ENCODE data around the gene TXNRD3.
A peak's percentile ranks its signal among the peaks of the same experiment; 100 is the strongest.

Gene TXNRD3

DNA sequence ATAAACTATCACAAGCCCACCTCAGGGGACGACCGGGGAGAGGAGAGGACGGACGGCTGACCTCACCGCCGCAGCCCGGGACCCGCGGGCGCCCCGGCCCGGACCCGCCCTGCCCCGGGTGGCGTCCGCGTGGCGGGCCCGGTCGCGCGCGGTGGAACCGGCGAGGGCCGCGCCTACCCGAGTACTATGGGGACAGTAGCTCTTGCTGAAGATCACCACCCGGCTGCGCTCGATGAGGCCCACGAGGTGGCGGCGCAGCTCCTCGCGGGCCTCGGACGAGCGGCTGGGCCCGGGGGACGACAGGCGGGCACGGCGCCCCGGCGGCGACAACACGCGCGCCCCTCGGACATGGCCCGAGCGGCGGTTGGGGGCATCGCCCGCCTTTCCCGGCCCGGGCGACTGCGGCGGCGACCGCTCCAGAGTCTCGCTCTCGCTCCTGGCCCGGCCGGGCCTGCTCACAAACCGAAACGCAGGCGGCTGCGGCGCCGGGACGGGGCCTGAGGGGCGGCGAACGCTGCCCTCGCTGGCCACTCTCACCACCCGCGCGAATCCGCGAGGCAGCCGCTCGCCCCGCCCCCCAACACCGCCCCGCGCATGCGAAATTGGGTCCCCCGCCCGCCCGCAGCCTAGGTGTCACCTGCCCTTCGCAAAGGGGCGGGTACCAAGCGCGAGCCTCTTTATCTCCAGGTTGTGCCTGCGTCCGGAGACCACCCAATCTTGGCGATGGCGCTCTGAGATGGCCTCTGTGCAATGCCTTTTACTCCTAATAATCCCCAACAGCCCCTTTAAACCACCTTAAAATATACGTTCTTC lies at the start of gene TXNRD3:
Gene TXNRD3 (minus strand): TSS at position 554 of the 813 bp plus-strand sequence.
- peak; percentile 91 for DNase-seq (ENCODE audit: low read depth, low spot score)

DNA sequence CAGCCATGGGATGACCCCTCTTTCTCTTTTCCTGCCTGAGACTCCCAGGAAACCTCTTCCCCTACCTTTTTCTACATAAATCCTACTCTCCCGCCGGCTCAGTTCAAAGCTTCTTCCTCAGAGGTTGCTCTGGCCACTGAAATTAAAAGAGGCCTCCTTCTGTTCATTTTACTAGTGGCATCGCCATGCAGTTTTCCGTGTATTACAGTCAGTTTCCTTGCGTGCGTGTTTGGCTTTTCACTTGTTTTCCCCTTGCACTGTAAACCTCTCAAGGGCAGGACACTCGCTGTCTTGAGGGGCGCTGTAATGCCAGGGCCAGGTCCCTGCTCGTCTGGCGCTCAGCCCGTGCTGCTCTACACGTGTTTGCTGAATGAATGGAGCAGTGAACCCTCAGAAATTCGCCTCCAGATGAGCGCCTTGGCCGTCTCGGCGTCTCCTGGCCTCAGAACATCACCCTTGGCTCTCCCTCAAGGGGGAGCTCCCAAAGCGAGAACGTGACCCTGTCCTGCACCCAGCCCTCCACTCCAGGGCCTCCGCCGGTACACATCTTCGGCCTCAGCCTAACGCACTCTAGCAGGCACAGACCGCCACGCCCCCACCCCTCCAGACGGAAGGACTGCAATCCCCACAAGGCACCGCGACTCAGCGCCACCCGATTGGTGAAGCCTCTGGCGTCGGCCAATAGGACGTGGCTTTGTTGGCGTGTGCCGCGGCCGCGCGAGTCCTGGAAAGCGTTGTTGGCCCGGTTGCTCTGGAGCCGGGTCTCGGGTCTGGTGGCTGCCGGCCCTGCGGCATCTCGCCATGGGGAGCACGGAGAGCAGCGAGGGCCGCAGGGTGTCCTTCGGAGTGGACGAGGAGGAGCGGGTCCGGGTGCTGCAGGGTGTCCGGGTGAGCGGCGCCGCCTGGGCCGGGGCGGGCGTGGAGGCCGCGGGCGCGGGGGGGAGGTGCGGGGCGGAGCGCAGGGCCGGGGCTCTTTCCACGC lies 48.9 kb upstream of the TXNRD3 start, which contains the start of gene CHCHD6:
Gene CHCHD6 (plus strand): TSS at position 729 of the 982 bp plus-strand sequence. CDS start 73 bp downstream, at position 802.
- peak; percentile 98 for DNase-seq (ENCODE audit: low read depth, low spot score)

DNA sequence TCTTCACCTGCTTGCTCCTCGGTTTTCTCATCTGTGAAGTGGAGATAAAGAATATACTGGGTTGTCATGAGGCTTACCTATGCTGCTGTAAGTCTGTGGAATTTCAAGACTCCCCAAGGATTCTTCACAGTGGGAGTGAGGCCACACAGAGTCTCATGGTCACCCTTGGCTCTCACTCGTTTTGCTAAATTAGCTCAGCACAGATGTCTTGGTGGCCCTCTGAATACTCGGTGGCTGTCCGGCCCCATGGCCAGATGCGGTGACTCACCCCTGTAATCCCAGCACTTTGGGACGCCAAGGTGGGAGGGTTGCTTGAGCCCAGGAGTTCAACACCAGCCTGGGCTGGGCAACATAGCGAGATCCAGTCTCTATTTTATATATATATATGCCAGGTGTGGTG lies 44.1 kb upstream of the TXNRD3 start:
- DNase-seq (ENCODE audit: low read depth, low spot score): no peak

DNA sequence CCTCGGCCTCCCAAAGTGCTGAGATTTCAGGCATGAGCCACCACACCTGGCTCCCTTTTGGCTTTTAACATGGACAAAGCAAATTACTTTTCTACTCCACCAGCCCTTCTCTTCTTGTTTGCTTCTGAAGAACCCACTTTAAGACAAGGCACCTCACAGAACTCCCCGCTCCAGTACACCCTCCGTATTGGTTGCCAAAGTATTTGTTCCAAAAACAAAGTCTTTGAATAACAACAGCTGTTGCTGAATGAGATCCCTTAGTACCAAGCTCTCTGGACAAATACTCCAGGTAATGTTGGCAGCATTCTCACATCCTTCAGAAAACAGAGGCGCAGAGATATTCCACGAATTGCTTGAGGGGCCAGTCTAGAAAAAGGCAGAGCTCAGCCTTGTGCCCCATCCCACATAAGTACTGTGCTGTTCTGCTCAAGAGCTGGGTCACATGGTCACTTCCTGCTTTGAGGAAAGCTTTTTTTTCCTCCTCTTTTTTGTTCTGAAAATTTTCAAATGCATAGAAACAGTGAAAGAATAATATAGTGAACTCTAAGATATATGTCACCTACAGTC lies 41.9 kb upstream of the TXNRD3 start:
- DNase-seq (ENCODE audit: low read depth, low spot score): no peak

DNA sequence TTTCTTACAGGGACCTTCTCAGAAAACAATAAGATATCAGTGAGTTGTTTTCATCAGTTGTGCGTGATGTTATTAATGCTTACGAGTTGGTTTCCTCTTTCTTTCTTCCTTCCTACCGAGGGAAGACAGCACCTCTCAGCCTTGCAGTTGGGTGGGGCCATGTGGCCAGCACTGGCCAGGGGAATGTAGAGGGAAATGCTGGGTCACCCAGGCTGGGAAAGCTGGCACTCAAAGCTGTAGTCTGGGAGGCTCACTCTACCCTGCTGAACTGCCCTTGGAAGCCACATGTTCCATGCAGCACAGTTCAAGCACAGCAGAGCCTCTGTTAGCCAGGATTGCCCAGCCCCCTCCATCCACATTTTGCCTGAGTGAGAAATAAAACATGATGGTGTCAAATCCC lies 39.0 kb upstream of the TXNRD3 start:
- DNase-seq (ENCODE audit: low read depth, low spot score): no peak

DNA sequence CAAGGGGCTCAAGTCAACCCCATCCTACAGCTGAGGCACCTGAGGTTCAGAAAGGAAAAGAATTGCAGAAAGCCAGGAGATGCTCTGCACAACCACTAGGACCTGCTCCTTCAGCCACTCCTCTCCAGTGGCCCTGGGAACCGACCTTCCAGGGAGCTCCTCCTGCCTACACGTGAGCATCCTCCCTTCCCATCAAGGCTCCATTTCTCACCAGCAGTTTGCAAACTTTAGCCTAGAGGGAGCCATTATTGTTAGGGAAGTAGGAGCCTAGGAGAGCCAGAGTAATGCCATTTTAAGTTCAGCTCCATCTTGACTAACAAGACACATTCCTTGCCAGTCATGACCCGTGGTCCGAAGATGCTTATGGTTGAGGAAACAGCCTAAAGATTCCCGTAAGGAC lies 37.9 kb upstream of the TXNRD3 start:
- no peak for DNase-seq (ENCODE audit: low read depth, low spot score)

DNA sequence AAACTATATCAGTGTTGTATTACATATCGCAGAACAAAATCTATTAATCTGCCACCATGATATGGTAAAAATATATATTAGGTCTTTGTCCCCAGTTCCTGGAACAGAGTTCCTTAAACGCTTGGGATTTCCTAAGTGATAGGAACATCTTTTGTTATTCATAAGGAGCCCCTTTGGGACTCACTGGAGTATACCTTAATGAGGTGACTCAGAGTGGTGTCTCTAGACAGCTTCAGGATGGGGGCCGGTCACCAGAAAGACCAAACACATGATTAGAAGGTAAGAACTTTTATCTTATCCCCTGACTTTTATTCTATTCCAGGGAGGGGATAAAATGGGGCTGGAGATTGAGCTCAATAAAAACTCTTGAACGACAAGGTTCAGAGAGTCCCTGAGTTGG lies 36.8 kb upstream of the TXNRD3 start:
- peak; percentile 46 for DNase-seq (ENCODE audit: low read depth, low spot score)

DNA sequence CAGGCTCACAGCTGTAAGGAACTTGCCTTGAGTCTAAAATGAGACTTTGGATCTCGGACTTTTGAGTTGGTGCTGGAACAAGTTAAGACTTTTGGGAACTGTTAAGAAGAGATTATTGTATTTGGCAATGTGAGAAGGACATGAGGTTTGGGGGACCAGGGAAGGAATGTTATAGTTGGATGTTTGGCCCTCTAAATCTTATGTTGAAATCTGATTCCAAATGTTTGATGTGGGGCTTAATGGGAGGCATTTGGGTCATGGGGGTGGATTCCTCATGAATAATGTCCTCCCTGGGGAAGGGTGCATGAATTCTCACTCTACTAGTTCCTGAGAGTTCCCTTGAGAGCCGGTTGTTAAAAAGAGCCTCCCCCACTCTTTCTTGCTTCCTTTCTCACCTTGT lies 30.6 kb upstream of the TXNRD3 start:
- peak; percentile 70 for DNase-seq (ENCODE audit: low read depth, low spot score)

DNA sequence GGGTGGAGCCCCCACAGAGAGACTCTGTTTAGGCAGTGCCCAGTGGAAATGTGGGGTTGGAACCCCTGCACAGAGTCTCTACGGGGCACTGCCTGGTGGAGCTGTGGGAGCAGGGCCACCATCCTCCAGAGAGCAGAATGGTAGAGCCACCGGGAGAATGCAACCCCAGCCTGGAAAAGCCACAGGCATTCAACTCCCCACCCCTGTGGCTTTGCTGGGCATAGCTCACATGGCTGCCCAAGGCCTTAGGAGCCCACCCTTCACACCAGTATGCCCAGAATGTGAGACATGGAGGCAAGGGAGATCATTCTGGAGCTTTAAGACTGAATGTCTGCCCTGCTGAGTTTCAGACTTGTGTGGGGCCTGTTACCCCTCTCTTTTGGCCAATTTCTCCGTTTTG lies 30.1 kb upstream of the TXNRD3 start:
- peak; percentile 90 for DNase-seq (ENCODE audit: low read depth, low spot score)

DNA sequence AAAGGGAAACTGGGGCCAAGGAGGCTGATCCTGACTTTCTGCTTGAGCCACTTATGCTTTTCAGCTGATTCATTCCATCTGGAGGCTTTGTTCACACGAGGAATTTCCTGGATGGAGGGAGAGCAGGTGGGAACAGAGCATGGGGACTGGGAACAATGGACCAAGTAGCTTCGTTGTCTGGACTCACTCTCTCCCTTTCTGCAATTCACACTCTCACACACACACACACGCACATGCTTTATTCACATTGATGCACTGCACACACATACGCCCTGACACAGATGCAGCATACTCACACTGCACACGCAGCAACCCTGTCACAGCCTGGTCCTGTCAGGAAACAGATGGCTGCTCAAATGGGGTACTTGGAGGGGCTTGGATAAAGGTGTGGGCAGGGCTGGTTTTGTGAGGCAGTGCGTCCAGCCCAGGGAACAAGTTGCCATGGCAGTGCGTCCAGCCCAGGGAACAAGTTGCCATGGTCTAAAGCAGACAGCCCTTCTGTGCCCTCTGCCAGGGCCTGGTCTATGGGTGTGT lies 29.4 kb upstream of the TXNRD3 start:
- peak; percentile 76 for DNase-seq (ENCODE audit: low read depth, low spot score)

DNA sequence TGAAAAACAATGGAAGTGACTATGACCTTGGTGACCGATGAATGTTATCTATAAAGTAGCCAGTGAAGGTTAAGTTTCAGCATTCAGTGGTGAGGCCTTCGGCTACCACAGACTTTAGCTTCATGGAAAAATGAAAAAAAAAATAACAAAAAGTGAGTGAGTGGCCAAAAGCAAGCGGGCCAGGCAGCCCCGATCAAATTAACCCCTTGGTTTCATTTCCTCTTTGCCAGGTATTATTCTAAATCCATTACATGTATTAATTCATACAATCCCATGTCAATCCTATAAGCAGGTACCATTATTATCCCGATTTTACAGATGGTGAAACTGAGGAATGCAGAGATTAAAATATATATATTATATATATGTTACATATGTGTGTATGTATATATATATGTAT lies 28.1 kb upstream of the TXNRD3 start:
- no peak for DNase-seq (ENCODE audit: low read depth, low spot score)

DNA sequence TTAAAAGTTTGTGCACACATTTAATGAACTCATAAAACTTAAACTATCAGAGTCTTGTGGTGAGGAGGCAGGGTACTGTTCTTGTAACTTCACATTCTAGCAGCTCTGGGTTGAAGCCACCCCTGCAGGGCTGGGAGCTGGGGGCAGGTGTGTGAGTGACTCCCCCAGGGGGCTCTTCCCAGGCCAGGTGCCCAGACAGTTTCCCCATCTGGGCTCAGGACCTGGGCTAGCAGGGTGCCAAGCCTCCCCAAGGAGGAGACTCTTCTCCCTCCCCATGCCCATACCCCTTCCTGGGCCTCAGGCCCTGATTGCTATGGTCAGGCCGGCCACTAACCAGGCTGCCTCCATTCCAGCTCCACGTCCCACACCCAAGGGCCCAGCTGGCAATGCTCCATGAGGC lies 27.1 kb upstream of the TXNRD3 start:
- no peak for DNase-seq (ENCODE audit: low read depth, low spot score)

DNA sequence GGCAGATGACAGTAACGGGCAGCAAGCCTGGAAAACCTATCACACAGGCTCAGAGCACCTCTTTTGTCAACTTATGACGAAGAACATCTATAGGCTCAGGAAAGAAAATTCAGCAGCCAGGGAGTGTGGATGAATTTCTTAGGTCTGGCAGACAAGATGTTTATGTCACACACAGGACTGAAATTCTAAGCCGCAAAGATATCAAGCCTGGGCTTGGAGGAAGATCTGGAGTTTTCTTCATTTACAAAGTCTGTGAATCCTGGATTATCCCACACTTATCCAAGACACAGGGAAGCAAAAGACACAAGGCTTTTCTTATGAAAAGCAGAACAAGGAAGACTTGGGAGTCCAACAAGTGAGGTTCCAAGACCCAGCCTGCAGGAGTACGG lies 25.7 kb upstream of the TXNRD3 start:
- no peak for DNase-seq (ENCODE audit: low read depth, low spot score)

DNA sequence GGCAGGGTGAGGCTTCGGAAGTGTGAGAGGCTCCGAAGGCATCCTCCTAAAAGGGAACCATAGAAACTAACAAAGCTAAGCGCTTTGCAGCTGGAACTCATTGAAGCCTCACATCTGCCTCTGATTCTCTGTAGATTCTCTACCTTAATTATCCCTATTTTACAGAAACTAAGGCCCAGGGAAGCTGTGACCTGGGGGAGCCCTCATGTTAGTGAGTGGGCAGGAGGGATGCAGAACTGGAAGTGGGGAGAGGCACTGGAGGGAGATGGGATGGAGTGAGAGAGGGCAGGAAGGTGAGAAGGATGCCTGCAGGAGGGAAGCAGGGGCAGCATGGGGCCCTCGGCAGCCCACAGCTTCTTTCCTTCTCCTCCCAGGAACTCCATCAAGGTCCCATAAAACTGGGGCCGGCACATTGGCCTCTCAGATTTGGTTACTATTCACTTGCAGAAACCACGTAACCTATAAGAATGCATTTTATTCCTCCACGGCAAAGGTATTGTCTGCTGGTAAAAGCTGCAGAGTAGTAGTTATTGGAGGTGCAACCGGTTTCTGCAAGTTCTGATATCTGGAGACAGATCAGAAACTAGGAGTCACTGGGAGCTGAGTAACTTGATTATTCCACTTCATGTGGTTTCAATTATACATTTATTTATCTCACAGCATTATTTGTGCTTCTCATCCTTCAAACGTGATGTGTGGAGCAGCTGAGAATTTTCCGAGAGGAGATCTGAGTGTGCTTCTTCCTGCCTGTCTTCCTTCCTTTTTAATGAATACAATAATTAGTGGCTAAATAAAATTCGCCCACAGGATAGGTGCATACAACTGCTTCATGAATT lies 25.1 kb upstream of the TXNRD3 start:
- DNase-seq (ENCODE audit: low read depth, low spot score): no peak

DNA sequence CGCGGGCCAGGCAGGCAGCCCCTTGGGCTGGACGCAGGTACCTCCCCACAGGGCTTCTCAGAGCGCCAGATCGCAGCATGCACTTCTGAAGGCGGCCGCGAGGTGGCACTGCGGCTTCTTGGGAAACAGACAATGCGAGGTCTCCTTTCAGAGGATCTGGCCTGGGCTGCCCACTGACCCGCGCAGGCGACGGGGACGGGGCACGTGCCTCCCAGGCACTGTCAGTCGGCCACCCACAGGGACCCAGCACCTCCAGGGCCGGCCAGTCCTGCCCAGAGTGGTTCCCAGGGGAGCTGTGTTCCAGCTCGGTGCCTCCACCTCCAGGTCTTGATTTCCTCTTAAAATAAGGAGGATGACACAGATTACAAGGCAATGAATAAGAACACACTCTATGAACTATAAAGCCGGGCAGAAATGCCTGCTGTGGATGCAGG lies 24.4 kb upstream of the TXNRD3 start:
- peak; percentile 92 for DNase-seq (ENCODE audit: low read depth, low spot score)

DNA sequence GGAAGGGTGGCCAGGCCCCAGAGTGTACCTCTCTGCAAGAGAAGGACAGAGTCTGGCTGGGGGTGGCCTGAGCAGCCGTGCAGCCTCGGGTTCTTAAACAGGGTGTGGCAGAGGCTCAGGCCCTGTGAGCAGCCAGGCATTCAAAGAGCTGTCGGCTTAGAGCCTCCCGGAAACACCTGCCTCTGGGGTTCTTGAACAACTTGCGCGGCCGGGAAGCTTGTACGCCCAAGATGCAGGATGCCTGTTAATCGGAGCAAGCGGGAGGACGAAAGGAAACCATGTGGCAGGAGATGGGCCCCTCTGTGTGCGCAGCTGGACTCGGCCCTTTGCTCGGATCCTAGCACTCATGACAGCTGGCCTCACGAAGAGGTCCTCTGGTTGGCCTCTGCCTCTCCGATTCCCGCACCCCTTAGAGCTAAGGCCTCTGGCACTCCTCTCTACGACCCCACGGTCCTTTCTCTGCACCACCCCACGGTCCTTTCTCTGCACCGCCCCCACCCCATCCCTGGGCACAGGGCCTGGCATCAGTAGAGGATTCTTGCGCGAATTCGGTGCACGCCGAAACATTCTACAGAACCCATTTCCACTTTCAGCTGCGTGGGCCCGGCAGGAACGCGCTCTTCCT lies 23.9 kb upstream of the TXNRD3 start:
- no peak for DNase-seq (ENCODE audit: low read depth, low spot score)

DNA sequence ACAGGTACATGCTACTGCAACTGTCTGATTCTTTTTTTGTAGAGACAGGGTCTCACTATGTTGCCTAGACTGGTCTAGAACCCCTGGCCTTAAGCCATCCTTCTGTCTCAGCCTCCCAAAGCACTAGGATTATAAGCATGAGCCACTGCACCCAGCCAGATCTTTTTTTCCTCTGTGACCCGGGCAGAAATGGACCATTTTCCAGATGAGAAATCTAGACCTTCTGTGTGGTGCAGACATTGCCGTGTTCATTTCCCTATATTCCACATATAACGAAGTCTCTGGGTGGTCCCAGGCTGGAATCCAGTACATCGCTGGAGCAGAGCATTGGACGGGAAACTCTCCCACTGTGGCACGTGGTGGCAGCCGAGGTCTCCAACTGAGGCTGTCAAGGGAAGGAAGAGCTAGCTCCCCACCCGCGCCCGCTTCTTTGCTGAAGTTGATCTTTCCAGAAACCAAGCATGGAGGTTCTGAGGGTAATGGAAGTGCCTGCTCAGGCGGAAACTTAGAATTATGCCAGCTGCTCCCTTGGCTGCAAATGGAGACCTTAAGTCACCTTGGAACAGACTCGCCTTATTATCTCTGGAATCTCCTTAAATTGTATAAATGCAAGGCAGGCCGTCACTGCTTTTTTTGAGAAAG lies 23.1 kb upstream of the TXNRD3 start:
- DNase-seq (ENCODE audit: low read depth, low spot score): no peak

DNA sequence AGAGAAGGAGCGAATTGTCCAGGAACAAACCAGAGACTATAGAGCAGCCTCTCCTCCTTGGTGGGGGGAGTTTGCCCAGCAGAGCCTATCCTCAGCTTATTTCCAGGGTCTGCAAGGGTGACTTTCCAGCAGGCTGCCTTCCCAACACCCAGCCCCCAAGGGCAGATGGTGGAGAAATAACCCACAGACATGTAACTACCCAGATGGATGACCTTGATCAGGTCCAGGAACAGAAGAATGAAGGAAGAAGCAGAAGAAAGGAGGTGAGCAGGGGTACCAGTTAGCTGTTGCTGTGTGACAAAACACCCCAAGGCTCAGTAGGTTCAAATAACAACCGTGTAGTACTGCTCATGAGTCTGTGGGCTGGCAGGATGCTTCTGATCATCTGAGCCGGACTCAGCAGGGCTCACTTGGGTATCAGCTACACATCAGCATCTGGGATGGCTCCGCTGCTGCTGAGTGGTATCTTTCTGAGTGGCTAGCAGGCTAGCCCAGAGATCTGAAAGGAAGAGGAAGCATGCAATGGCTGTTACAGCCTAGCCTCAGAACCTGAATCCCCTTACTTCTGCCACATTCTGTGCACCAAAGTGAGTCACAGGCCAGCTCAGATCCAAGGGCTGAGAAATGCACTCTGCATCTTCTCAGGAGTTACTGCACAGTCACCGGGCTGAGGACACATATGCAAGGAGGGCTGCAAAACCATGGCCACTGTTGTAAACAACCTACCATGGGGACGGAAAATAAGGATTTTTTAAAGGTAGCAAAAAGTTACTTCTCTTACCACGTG lies 22.2 kb upstream of the TXNRD3 start:
- peak; percentile 28 for DNase-seq (ENCODE audit: low read depth, low spot score)

DNA sequence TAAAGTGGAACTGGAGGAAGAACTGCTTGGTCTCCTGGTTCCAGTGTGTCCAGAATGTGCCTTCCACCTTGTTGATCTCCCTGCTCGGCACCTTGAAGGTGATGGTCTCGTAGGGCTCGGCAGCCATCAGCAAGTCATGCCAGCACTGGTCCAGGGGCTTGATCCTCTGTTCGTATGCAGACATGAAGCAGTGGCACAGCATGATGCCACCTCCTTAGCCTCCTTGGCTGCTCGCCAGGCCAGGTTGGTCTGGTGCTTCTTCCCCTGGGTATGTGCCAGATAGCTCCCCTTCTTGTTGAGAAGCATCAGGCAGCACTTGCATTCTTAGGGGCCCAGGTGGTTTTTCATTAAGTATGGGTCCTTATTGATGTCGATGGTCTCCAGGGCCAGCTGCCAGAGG lies 17.8 kb upstream of the TXNRD3 start:
- DNase-seq (ENCODE audit: low read depth, low spot score): no peak
